Stimulated activated naive CD8-positive, alpha-beta T cell treated with anti-CD3 and anti-CD28 coated beads, Interleukin-15, Interleukin-2, amounts not matched to agents 100 U/mL and 50 U/mL, for 24 hours (primary cell): ENCODE data around the gene FOXP4.
A peak's percentile ranks its signal among the peaks of the same experiment; 100 is the strongest.
"Not testable (repeated sequence)": the region's sequence is repeated elsewhere in the genome, so short reads cannot be mapped to it uniquely, and the experiment has no call there.

ENCODE experiments used
- ATAC-seq: fragments of 150-1000 bp; cut with Tn5 transposase; one replicate; pipeline ENCODE4 v1.10.0; 2021
- DNase-seq: peaks from one replicate; pipeline ENCODE4 v3.0.0; 2021

FOXP4 gene

DNA sequence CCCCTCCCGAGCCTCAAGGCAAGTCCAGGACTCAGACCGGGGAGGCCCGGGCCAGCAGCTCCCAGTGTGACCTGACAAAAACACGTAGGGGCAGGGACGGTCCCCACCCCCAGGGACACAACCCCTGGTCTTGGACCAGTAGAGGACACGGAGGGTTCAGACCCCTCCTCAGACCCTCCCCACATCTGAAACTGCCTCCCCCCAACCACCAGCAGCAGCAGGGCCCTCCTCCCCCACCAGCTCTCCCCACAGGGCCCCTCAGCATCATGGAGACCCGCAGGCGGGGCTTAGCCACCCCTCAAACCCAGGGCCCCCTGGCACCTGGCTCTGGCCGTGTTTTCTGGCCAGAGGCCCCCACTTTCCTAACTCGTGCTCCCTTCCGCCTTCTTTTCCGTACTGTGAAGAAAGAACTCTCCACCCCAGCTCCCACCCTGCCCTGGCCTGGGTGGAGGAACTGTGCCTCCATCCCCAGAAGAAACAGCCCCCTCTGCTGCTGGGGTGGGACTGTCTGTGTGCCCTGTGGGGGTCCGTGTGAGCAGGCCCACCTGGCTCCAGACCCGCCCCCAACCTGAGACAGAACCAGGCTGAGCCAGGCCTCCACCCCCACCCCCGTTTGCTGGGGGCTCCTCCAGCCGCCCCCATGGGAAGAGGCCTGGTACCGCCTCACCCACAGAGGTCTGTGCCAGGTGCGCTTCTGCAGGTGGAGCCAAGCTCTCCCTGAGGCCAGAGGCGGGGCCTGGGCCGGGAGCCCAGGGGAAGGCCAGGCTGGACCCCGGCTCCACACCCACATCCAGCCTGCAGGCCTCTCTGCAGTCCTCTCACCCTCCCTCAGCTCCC lies 53.1 kb downstream of the FOXP4 start:
- no peak for ATAC-seq
- no peak for DNase-seq

DNA sequence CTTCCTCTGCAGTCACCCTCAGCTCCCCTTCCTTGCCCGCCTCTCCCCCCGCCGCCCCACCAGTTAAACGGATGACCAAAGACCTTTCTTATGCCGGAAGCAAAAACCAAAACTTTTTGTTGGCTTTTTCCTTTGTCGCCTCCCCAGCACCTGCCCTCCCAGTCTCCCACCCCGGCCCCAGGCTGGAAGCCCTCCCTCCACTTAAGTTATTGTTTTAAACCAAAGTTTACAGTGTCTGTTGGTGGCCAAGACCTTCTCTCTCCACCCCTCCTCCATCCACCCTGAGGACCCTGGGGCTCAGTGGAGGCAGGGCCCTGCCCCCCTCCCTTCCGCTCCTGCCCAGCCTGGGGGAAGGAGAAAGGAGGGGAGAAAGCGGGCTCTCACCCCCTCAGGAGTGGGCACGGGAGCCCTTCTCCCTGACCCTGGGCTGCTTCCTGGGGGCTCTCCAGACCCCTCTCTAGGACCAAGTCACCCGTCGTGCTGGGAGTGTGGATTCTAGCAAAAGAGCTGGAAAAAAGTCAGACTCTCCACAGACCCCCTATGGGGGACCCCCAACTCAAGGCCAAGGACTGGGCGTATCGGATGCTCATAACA lies 53.8 kb downstream of the FOXP4 start:
- no peak for ATAC-seq
- no peak for DNase-seq

- ATAC-seq, result no peak
- no peak for DNase-seq
These were observed 54.5 kb downstream of the FOXP4 start for GRCh38 chr6:41600499-41601247.

DNA sequence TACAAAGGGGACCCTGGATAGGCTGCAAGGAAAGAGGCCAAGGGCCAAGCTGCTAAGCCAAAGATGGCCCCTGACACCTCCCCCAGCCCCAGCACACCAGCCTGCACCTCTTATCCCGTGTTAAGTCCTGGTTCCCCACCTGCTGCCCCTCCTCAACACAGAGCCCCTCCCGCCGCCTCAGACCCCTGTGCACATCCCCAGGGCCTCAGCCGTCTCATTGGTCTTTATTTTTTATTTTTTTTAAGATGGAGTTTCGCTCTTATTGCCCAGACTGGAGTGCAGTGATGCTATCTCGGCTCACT lies 55.0 kb downstream of the FOXP4 start:
- DNase-seq (no peak), ATAC-seq (no peak)

GRCh38 chr6:41602422-41602743 lies 56.2 kb downstream of the FOXP4 start:
- DNase-seq (no peak), ATAC-seq (no peak)

- DNase-seq (peak; percentile 82), ATAC-seq (peak; percentile 75)
These were observed 56.9 kb downstream of the FOXP4 start for GRCh38 chr6:41602864-41603608.

GRCh38 chr6:41604006-41604405 lies 57.8 kb downstream of the FOXP4 start:
- DNase-seq (no peak), ATAC-seq (no peak)

GRCh38 chr6:41605649-41606048 lies 59.5 kb downstream of the FOXP4 start:
- ATAC-seq, result no peak
- DNase-seq, result no peak

DNA sequence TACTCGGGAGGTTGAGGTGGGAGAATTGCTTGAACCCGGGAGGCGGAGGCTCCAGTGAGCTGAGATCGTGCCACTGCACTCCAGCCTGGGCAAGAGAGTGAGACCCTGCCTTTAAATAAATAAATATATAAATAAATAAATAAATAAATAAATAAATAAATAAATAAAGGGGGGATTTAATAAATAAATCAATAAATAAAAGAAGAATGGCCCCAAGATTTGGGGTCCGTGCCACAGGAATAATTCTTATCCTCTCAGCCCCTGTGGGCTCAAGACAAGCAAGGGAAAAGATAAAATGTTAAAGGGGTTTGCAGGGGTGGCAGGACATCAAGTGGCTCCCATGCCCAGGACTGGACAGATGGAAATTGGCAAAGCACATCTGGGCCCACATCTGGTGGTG lies 60.9 kb downstream of the FOXP4 start:
- ATAC-seq, result no peak
- DNase-seq, result no peak

DNA sequence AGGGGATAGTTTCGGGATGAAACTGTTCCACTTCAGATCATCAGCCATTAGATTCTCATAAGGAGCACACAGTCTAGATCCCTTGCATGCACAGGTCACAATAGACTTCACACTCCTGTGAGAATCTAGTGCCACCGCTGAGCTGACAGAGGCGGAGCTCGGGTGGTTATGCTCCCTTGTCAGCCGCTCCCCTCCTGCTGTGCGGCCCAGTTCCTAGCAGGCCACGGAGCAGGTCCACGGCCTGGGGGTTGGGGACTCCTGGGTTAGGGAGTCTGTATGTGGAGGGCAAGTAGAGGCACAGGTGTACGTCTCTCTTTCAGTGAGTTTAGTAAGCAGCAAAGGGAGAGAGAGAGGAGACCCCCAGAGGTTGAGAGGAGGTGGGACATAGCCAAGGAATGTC lies 61.6 kb downstream of the FOXP4 start:
- ATAC-seq (no peak), DNase-seq (no peak)

DNA sequence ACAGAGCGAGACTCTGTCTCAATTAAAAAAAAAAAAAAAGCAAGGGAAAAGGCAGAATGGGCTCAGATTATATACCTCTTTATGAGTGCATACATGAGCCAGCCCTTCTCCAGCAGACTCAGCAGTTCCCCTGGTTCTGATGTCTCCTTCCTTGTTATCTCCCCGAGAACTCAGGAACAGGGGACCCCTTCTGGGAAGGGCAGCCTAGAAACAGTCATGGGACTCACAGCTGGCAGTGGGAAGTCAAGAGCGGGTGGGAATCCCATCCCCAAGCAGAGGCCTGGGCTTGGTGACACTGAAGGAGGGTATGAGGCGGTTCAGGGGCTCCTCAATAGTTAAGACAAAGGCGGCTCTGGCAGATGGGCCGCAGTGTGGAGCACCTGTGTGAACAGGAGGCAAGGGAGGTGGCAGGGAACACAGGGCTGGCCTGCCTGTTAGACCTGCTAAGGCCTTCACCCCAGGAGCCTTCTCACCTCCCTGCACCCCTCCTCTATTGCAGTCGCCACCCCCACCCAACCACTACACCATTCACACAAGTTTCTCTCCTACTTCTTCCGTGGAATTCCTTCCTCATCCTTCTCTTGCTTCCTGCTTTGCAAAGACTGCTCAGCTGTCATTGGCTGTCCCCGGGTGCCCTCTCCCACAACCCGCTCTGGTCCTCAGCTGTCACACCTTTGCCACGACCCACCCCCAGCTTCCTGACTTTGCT lies 62.4 kb downstream of the FOXP4 start:
- no peak for ATAC-seq
- DNase-seq, result no peak

- no peak for ATAC-seq
- DNase-seq, result no peak
These were observed 68.5 kb downstream of the FOXP4 start for GRCh38 chr6:41614715-41615114.

- ATAC-seq (no peak), DNase-seq (no peak)
These were observed 69.1 kb downstream of the FOXP4 start for GRCh38 chr6:41615311-41615710.

- no peak for ATAC-seq
- no peak for DNase-seq
These were observed 72.4 kb downstream of the FOXP4 start for GRCh38 chr6:41618598-41618997.

DNA sequence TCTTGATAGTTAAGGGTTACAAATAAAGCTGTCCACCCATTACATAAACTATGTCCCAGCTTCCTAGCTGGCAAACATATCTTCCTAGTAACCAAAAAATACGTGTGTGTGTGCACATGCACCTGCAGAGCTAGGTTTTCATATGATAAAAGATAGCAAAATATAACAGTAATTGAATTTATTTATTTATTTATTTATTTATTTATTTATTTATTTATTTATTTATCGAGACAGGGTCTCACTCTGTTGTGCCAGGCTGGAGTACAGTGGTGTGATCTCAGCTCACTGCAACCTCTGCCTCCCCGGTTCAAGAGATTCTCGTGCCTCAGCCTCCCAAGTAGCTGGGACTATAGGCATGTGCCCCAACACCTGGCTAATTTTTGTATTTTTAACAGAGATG lies 73.0 kb downstream of the FOXP4 start:
- not testable (repeated sequence) for ATAC-seq, DNase-seq

- ATAC-seq, result no peak
- no peak for DNase-seq
These were observed 75.2 kb downstream of the FOXP4 start for GRCh38 chr6:41621367-41621766.

GRCh38 chr6:41621802-41622201 lies 75.6 kb downstream of the FOXP4 start:
- DNase-seq (no peak), ATAC-seq (no peak)

DNA sequence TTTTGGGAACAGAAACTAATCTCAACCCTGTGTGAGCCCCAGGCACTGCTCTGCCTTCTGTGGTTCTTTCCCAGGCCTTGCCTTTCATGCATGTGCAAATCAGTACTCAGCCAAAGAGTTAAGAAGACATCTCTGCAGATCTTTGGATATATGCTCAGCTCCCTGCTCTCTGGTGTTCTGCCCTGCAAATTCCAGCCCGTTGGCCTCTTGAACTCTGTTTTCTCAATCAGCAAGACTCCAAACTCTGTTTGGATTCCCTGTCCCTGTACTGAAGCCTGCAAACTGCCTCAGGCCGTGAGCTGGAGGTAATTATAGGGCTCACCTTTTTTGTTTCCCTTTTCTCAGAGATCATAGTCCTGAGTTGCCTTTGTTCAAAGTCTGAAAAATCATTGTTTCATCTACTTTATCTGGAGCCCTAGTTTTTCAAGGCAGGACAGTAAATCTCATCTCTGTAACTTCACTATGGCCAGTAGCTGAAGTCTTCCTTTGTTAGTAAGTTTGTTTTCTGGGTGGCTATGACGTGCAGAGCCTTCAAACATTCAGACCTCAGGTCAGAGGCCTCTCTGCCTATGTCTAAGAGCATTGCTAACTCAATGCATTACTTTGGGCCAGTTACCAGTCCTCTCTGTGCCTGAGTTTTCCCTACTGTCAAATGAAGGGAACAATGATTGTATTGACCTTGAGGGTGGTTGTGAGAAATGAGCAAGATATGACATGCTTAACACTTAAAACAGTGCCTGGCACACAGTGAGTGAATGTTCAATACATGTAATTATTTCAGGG lies 76.2 kb downstream of the FOXP4 start:
- ATAC-seq, result no peak

DNA sequence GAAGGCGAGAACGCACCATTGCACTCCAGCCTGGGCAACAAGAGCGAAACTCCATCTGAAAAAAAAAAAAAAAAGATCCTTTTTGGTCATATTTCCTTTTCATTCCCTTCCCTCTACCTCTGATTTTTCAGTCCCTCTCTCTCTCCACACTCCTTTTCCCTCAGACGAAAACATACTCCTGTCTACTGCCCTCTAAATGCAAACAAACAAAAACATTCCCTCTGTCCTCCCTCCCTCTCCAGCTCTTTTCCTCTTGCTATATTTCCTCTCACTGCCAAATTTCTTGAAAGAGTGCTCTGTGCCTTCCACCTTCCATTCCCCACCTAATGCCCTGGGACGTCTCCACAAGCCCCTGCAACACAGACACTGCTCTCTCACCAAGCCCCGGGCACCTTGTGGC lies 77.1 kb downstream of the FOXP4 start:
- ATAC-seq (no peak), DNase-seq (no peak)

More for the DNA sequence above, 76.2 kb downstream of the FOXP4 start:
- DNase-seq, result no peak

- no peak for ATAC-seq
- no peak for DNase-seq
These were observed 78.6 kb downstream of the FOXP4 start for GRCh38 chr6:41624621-41625380.

DNA sequence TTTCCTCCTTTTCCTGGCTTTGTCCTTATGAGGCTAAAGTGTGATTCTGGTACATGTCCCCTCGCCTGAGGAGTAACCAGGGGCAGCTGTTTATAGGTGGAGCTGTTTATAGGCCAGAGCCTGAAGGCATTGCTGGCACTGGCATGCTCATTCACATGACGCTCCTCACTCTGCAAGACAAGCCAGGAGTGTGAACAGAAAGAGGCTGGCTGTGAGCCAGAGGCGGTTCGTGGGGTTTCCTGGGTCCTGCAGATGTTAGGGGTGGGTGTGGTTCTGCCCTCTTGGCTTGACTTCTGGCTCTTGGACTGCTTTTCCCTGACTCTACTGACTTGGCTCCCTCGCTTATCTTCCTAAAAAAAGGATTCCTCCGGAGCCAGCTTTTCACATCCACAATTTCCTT lies 79.3 kb downstream of the FOXP4 start:
- ATAC-seq (no peak), DNase-seq (no peak)
